DOHH2 (cell line): ENCODE measurements around the gene TUBA3C.
"Not testable (repeated sequence)": the region's sequence is repeated elsewhere in the genome, so short reads cannot be mapped to it uniquely, and the experiment has no call there.

ENCODE experiments used
- CTCF ChIP-seq: fragments of 200-600 bp; sonication (generic); IDR thresholded peaks from one replicate; pipeline ENCODE4 v1.5.1; 2014; ENCODE audit warnings: antibody characterized with exemption, mild to moderate bottlenecking, low read depth, low read length; ENCODE audit not compliant: poor library complexity, severe bottlenecking
- EZH2phosphoT487 ChIP-seq: fragments of 200-600 bp; sonication (generic); IDR thresholded peaks from 2 replicates; pipeline ENCODE4 v1.6.1; 2017; ENCODE audit warnings: borderline replicate concordance, mild to moderate bottlenecking, antibody characterized with exemption, low read length, moderate library complexity, mixed read lengths

GRCh38 chr13:19207413-19207812 lies 25.8 kb upstream of the TUBA3C start:
- not testable (repeated sequence) for TF ChIP-seq CTCF, EZH2phosphoT487
